ENCODE measurements around the gene MEP1B.

- TF ChIP-seq POLR2AphosphoS5 (IDR thresholded peaks at IDR 0.05; ENCODE audit: low read depth, low read length) (no peak), SIN3A (IDR thresholded peaks at IDR 0.05; ENCODE audit: borderline replicate concordance, insufficient read depth, low read length) (no peak), TAF1 (IDR thresholded peaks at IDR 0.05; ENCODE audit: borderline replicate concordance, insufficient read depth, low read length) (no peak), REST (IDR thresholded peaks at IDR 0.05; ENCODE audit: insufficient read depth in 1 of 2, low read depth in 2 of 2, low read length in 2 of 2) (no peak)
These were observed 62.5 kb downstream of the MEP1B start for GRCh38 chr18:32252141-32252860.
